Neural cell (in vitro differentiated cells): ENCODE data around the gene TRPM5. TPM values are rescaled to one million over a fixed set of nuclear protein-coding genes. Genes with fewer than 3 reads are reported as not detected.

ENCODE experiments used
- H2AFZ ChIP-seq: fragments of 200-600, 300-800 bp; sonication (generic), shearing (Covaris generic); 2 replicates; pipeline ENCODE4 v1.6.0; 2014; ENCODE audit warnings: low read depth, mild to moderate bottlenecking, antibody characterized with exemption, low read length, moderate library complexity
- H3F3A ChIP-seq: fragments of 200-600 bp; shearing (Covaris generic); 2 replicates; pipeline ENCODE4 v1.6.1; 2016; ENCODE audit warnings: mild to moderate bottlenecking, moderate library complexity, mixed read lengths, antibody characterized with exemption, low read length; ENCODE audit not compliant: insufficient read depth, poor library complexity, severe bottlenecking
- H3K27ac ChIP-seq: fragments of 200-600, 300-800 bp; sonication (generic), shearing (Covaris generic); 2 replicates; pipeline ENCODE4 v1.5.1; 2014; ENCODE audit warnings: mild to moderate bottlenecking, low read length, moderate library complexity
- H3K27me3 ChIP-seq: fragments of 300-800, 200-600 bp; sonication (generic), shearing (Covaris generic); 2 replicates; pipeline ENCODE4 v1.6.0; 2014; ENCODE audit warnings: mild to moderate bottlenecking, low read depth, low read length, moderate library complexity; ENCODE audit not compliant: insufficient read depth
- H3K36me3 ChIP-seq: fragments of 300-800, 200-600 bp; sonication (generic), shearing (Covaris generic); 2 replicates; pipeline ENCODE4 v1.5.1; 2014; ENCODE audit warnings: mild to moderate bottlenecking, antibody characterized with exemption, low read length, moderate library complexity; ENCODE audit not compliant: insufficient read depth
- H3K4me2 ChIP-seq: fragments of 300-800, 200-600 bp; sonication (generic), shearing (Covaris generic); 2 replicates; pipeline ENCODE4 v1.6.0; 2014; ENCODE audit warnings: mild to moderate bottlenecking, low read length
- H3K4me3 ChIP-seq: fragments of 300-800, 200-600 bp; sonication (generic), shearing (Covaris generic); 2 replicates; pipeline ENCODE4 v1.5.1; 2014; ENCODE audit warnings: mild to moderate bottlenecking, low read length, moderate library complexity
- H3K79me2 ChIP-seq: fragments of 200-600 bp; shearing (Covaris generic); replicated peaks from 2 replicates; pipeline ENCODE4 v1.6.0; 2014; ENCODE audit warnings: mild to moderate bottlenecking, low read length, moderate library complexity; ENCODE audit not compliant: insufficient read depth
- H3K9ac ChIP-seq: fragments of 300-800, 200-600 bp; sonication (generic), shearing (Covaris generic); 2 replicates; pipeline ENCODE4 v1.6.1; 2016; ENCODE audit warnings: mild to moderate bottlenecking, low read length, mixed read lengths
- H3K9me2 ChIP-seq: fragments of 200-600 bp; shearing (Covaris generic); 2 replicates; pipeline ENCODE4 v1.6.1; 2016; ENCODE audit warnings: mild to moderate bottlenecking, low read length, mixed read lengths; ENCODE audit not compliant: insufficient read depth
- H3K9me3 ChIP-seq: fragments of 200-600, 300-800 bp; sonication (generic), shearing (Covaris generic); 2 replicates; pipeline ENCODE4 v1.6.1; 2016; ENCODE audit warnings: mild to moderate bottlenecking, mixed run types, low read length, moderate library complexity, mixed read lengths
- H4K20me1 ChIP-seq: fragments of 200-600 bp; shearing (Covaris generic); 2 replicates; pipeline ENCODE4 v1.6.1; 2016; ENCODE audit warnings: mild to moderate bottlenecking, mixed run types; ENCODE audit not compliant: insufficient read depth
- CTCF ChIP-seq: fragments of 450-650 bp; IDR thresholded peaks from 2 replicates; pipeline ENCODE4 v1.5.1; 2014; ENCODE audit warnings: antibody characterized with exemption, mild to moderate bottlenecking, moderate library complexity; ENCODE audit not compliant: poor library complexity, severe bottlenecking
- EP300 ChIP-seq: fragments of 450-650 bp; conservative IDR thresholded peaks from 2 replicates; pipeline ENCODE4 v1.6.1; 2014; ENCODE audit warnings: antibody characterized with exemption, mild to moderate bottlenecking, moderate library complexity; ENCODE audit not compliant: poor library complexity, severe bottlenecking
- EZH2 ChIP-seq: fragments of 200-600, 300-800 bp; shearing (Covaris generic), sonication (generic); IDR thresholded peaks from 2 replicates; pipeline ENCODE4 v1.6.1; 2014; ENCODE audit warnings: antibody characterized with exemption, low read length, borderline replicate concordance, mild to moderate bottlenecking; ENCODE audit not compliant: insufficient read depth, poor library complexity, severe bottlenecking
- MXI1 ChIP-seq: fragments of 450-650 bp; conservative IDR thresholded peaks from 2 replicates; pipeline ENCODE4 v1.6.1; 2014; ENCODE audit warnings: antibody characterized with exemption, mild to moderate bottlenecking; ENCODE audit not compliant: poor library complexity, severe bottlenecking
- POLR2AphosphoS5 ChIP-seq: IDR thresholded peaks from 2 replicates; pipeline ENCODE4 v1.6.1; 2012
- RAD21 ChIP-seq: fragments of 450-650 bp; conservative IDR thresholded peaks from 2 replicates; pipeline ENCODE4 v1.6.1; 2014; ENCODE audit warnings: antibody characterized with exemption, mild to moderate bottlenecking, moderate library complexity
- REST ChIP-seq: IDR thresholded peaks from 2 replicates; pipeline ENCODE4 v1.6.1; 2012; ENCODE audit warnings: borderline replicate concordance
- SMC3 ChIP-seq: fragments of 450-650 bp; conservative IDR thresholded peaks from 2 replicates; pipeline ENCODE4 v1.6.1; 2014; ENCODE audit warnings: antibody characterized with exemption, mild to moderate bottlenecking, moderate library complexity; ENCODE audit not compliant: poor library complexity
- TAF1 ChIP-seq: IDR thresholded peaks from 2 replicates; pipeline ENCODE4 v1.6.1; 2012; ENCODE audit warnings: low read depth
- polyA plus RNA-seq: library from polyadenylated mRNA; depleted of rRNA; stranded (reverse); fragments of >200 nt; gene quantifications from 2 replicates; pipeline ENCODE4 v1.2.3, GENCODE V29; 2014

TRPM5 gene
- polyA plus RNA-seq, 1 donor from 2014 or later = not detected

- Histone ChIP-seq H3K79me2 (no peaks in the 10 kb centered on the region), H2AFZ (no peak overlapping the region), H3K9ac (no peak overlapping the region), H3K4me3 (no peak overlapping the region), H3K36me3 (no peaks in the 10 kb centered on the region), H3K27me3 (no peaks in the 10 kb centered on the region), H3K9me3 (no peaks in the 10 kb centered on the region), H4K20me1 (no peaks in the 10 kb centered on the region), H3F3A (no peaks in the 10 kb centered on the region), H3K9me2 (no peaks in the 10 kb centered on the region), H3K27ac (no peak overlapping the region), H3K4me2 (no peak overlapping the region)
- no peak for TF ChIP-seq REST
- no peak for TF ChIP-seq TAF1
- no peak for TF ChIP-seq RAD21
- TF ChIP-seq EP300 = no peak
- no peak for TF ChIP-seq POLR2AphosphoS5
- TF ChIP-seq EZH2 = no peak
- no peak for TF ChIP-seq CTCF
- TF ChIP-seq SMC3 = no peak
- no peak for TF ChIP-seq MXI1
These were observed 16.4 kb upstream of the TRPM5 start for GRCh38 chr11:2460540-2461252.

GRCh38 chr11:2459796-2460531, 15.7 kb upstream of the TRPM5 start:
- Histone ChIP-seq H3K27me3 (no peaks in the 10 kb centered on the region), H3F3A (no peaks in the 10 kb centered on the region), H3K27ac (no peak overlapping the region), H3K4me2 (no peak overlapping the region), H3K4me3 (no peak overlapping the region), H3K36me3 (no peaks in the 10 kb centered on the region), H3K9ac (no peak overlapping the region), H3K9me2 (no peaks in the 10 kb centered on the region), H3K9me3 (no peaks in the 10 kb centered on the region), H3K79me2 (no peaks in the 10 kb centered on the region), H2AFZ (no peak overlapping the region), H4K20me1 (no peaks in the 10 kb centered on the region)
- TF ChIP-seq EP300 (no peak), POLR2AphosphoS5 (no peak), REST (no peak), SMC3 (no peak), RAD21 (no peak), MXI1 (no peak), EZH2 (no peak), CTCF (no peak), TAF1 (no peak)
